ENCODE measurements around the gene INSC.

GRCh38 chr11:15114501-15115475 lies at the start of gene INSC:
- TF ChIP-seq ZNF311 (tag by site-specific recombination; IDR thresholded peaks at IDR 0.05; ENCODE audit: borderline replicate concordance) (no peak), ZNF837 (tag by site-specific recombination; IDR thresholded peaks at IDR 0.05) (no peak), ZNF555 (tag by site-specific recombination; conservative IDR thresholded peaks at IDR 0.05) (no peak), ZNF449 (tag by site-specific recombination; IDR thresholded peaks at IDR 0.05) (no peak), CTCF (tag by site-specific recombination; IDR thresholded peaks at IDR 0.05) (no peak), ZFP41 (tag by site-specific recombination; IDR thresholded peaks at IDR 0.05; ENCODE audit: borderline replicate concordance) (no peak), ZNF623 (tag by site-specific recombination; IDR thresholded peaks at IDR 0.05) (no peak), IKZF3 (tag by site-specific recombination; IDR thresholded peaks at IDR 0.05) (no peak), ZNF138 (tag by site-specific recombination; IDR thresholded peaks at IDR 0.05; ENCODE audit: borderline replicate concordance) (no peak), SCRT2 (tag by site-specific recombination; IDR thresholded peaks at IDR 0.05) (no peak), ZNF302 (tag by site-specific recombination; IDR thresholded peaks at IDR 0.05; ENCODE audit: low read depth) (no peak), ZNF585B (tag by site-specific recombination; IDR thresholded peaks at IDR 0.05) (no peak)

All from HEK293 (cell line).